GM21786 (cell line): ENCODE results near the gene RBM19.

Experiments used
- ATAC-seq: cut with Tn5 transposase; IDR thresholded peaks from one replicate; pipeline ENCODE4 v1.9.1; 2021; ENCODE audit not compliant: unreplicated experiment

Gene RBM19

GRCh38 chr12:113934060-113934814 is 31.9 kb downstream of the RBM19 start:
- no peak for ATAC-seq

GRCh38 chr12:113933201-113933786 is 32.8 kb downstream of the RBM19 start:
- no peak for ATAC-seq

- no peak for ATAC-seq
Measured at GRCh38 chr12:113932381-113933196, 33.5 kb downstream of the RBM19 start.

GRCh38 chr12:113931517-113931916 is 34.6 kb downstream of the RBM19 start:
- no peak for ATAC-seq

- ATAC-seq: no peak
Measured at GRCh38 chr12:113930249-113930648, 35.9 kb downstream of the RBM19 start.

- ATAC-seq: no peak
Measured at GRCh38 chr12:113929312-113929989, 36.7 kb downstream of the RBM19 start.

GRCh38 chr12:113926788-113927187 is 39.3 kb downstream of the RBM19 start:
- no peak for ATAC-seq

GRCh38 chr12:113924341-113924740 is 41.8 kb downstream of the RBM19 start:
- ATAC-seq: no peak

GRCh38 chr12:113923251-113923650 is 42.9 kb downstream of the RBM19 start:
- ATAC-seq: no peak

- no peak for ATAC-seq
Measured at GRCh38 chr12:113921430-113921829, 44.7 kb downstream of the RBM19 start.

GRCh38 chr12:113919791-113920190 is 46.3 kb downstream of the RBM19 start:
- no peak for ATAC-seq

GRCh38 chr12:113918306-113918705 is 47.8 kb downstream of the RBM19 start:
- no peak for ATAC-seq

- ATAC-seq: no peak
Measured at GRCh38 chr12:113917393-113917792, 48.7 kb downstream of the RBM19 start.

- ATAC-seq: no peak
Measured at GRCh38 chr12:113914806-113915205, 51.3 kb downstream of the RBM19 start.

- no peak for ATAC-seq
Measured at GRCh38 chr12:113914176-113914575, 51.9 kb downstream of the RBM19 start.

- no peak for ATAC-seq
Measured at GRCh38 chr12:113912760-113913329, 53.3 kb downstream of the RBM19 start.

GRCh38 chr12:113911971-113912759 is 54.0 kb downstream of the RBM19 start:
- no peak for ATAC-seq

GRCh38 chr12:113910751-113911272 is 55.3 kb downstream of the RBM19 start:
- ATAC-seq: no peak

GRCh38 chr12:113909776-113910420 is 56.2 kb downstream of the RBM19 start:
- no peak for ATAC-seq
